HG02884 (cell line): ENCODE data around the gene MAOA.
"Not testable (repeated sequence)": the region's sequence is repeated elsewhere in the genome, so short reads cannot be mapped to it uniquely, and the experiment has no call there.

ENCODE experiments used
- ATAC-seq: cut with Tn5 transposase; IDR thresholded peaks from one replicate; pipeline ENCODE4 v1.9.1; 2021; ENCODE audit warnings: mild to moderate bottlenecking, moderate library complexity; ENCODE audit not compliant: unreplicated experiment

The MAOA gene

GRCh38 chrX:43661521-43662240 is 5.6 kb downstream of the MAOA start:
- ATAC-seq, result no peak

- no peak for ATAC-seq
Measured at GRCh38 chrX:43663173-43663572, 7.1 kb downstream of the MAOA start.

GRCh38 chrX:43664258-43664657 is 8.2 kb downstream of the MAOA start:
- ATAC-seq, result no peak

DNA sequence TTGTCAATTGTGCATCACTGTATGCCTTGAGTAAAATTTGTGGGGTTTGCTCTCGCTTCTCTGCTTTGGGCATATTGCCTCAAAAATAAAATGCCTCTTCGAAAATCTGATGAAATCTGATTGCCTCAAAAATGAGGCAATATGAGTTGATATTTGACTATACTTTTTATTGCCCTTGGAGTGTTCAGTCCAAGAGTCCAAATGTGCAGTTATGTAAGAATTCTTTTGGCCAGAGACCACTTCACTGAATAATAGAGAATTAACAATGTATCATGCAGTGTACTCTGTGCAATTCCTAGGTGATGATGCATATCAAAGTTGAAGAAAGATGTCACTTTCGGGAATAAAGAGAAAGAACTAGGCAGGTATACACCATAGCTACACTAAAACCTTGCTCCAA is 8.6 kb downstream of the MAOA start:
- ATAC-seq, result no peak

- no peak for ATAC-seq
Measured at GRCh38 chrX:43666311-43666912, 10.3 kb downstream of the MAOA start.

GRCh38 chrX:43675965-43676628 is 20.0 kb downstream of the MAOA start:
- not testable (repeated sequence) for ATAC-seq

DNA sequence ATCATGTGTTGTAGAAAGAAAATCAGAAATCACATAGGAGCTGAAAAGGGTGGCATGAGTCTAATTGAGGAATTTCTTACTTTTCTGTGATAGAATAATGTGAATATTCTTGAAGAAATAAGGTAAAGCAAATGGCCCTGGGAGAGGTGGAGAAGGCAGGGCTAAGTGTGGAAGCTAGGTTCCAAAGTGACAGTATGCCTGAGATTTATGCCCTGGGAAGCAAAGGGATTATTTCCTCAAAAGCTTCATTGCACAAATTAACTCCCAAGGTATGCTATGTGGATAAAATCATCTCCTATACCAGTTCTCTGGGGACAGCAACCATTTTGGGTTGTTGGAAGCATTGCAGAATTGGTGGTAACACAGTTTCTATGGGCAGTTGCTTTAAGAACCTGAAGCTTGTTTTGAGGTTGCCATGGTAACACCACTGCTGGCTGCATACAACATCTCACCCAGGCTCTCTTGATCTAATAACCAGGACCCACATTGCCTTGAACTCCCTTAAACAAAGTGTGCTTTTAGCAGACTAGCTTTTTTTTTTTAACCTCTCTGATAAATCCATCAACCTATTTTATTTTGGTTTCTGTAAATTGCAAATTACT is 21.0 kb downstream of the MAOA start:
- no peak for ATAC-seq

GRCh38 chrX:43677993-43678392 is 21.9 kb downstream of the MAOA start:
- ATAC-seq, result no peak

DNA sequence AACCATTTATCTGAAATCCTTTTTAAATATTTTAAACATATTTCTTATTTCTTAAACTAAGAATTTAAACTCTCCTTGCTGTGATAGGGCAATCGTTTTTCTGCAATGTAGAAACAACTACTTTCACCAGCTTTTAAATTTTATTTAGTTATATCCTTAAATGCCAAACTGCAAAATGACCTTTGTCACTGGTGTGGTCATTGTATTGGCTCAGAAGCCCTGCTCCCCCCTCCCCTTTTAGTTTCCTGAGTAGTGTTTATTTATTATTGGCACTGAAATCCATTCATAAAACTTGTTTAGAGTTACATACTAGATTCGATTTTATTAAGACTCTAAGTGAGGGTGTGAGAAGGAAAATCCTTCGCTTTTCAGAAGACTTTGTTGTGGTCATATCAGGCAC is 23.0 kb downstream of the MAOA start:
- no peak for ATAC-seq

GRCh38 chrX:43679778-43680177 is 23.7 kb downstream of the MAOA start:
- ATAC-seq, result no peak

DNA sequence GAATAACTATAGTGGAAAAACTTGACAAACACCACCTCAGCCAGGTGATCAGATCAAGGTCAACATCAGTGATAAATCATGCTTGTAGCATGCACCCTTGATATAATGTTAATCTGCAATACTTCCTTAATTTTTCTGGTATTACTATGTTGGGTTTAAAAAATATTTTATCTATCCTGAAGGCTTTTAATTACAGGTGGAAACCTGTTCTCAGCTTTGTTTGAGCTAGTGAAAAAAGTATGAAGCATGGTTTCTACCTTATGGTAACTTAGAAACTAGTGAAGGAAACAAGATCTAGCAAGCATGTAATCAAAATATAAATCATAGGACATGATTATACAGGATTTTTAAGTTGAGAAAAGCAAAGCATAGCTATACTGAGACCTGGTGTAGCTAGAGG is 26.6 kb downstream of the MAOA start:
- no peak for ATAC-seq

DNA sequence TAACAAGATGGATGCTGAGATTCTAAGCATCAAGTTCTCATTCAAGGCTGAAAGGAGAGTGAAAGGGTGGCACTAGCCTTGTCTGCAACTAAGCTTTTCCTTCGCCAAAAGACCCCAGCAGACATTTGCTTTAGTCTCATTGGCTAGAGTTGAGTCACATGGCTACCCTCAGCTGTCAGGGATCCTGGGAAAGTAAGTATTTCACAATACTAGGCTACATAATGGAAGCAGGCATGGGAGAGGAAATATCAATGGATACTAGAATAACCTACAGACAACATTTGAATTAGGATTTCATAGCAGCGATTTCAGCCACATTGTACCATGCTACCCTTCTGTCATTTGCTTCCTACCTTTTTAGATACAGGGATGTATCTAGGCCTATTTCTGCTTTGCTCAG is 29.1 kb downstream of the MAOA start:
- no peak for ATAC-seq

GRCh38 chrX:43688586-43688985 is 32.5 kb downstream of the MAOA start:
- ATAC-seq, result no peak

- no peak for ATAC-seq
Measured at GRCh38 chrX:43693602-43694406, 37.7 kb downstream of the MAOA start.

DNA sequence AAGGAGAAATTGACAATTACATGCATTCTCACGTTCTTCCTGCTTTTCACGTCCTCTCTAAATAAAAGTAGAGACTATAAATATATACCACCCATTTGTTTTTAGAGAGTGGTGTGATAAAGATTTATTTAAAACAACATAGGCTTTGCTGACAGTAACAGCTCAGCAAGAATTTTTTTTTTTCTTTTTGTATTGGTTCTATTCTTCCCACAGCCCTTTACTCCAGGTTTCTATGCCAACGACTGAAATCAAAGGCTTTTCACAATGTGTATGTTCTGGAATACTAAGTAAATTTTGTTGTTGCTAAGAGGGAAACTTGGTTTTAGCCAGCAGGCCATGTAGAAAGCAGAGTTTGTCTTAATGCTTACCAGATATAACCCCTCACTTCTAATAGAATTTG is 43.4 kb downstream of the MAOA start:
- no peak for ATAC-seq

GRCh38 chrX:43702079-43702524 is 46.0 kb downstream of the MAOA start:
- ATAC-seq, result no peak

GRCh38 chrX:43702660-43703059 is 46.6 kb downstream of the MAOA start:
- ATAC-seq, result no peak

- ATAC-seq, result no peak
Measured at GRCh38 chrX:43703211-43703791, 47.2 kb downstream of the MAOA start.

DNA sequence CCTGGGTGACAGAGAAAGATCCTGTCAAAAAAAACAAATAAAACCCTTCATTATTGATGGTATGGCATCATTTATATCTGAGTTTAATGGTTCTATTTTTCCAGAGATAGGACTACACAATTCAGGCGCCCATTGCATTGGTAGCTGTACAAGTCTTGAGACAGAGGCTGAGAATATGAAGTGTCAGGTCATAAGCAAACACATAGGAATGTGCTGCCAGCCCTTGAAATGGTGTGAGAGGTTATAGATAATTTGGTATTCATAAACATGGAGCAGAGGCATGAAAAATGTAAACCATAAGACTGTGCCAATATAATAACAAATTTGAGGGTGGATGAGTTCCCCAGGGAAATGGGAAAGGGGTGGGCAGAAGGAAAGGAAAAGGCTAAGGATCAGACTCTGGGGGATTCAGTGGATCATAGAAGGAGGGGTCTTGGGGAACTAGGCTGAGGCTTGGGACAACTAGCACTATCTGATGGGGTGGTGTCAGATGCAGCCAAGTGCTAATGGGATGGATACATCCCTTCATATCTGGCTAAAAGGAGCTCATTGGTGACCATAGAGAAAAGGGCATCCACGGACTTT is 50.8 kb downstream of the MAOA start:
- no peak for ATAC-seq

DNA sequence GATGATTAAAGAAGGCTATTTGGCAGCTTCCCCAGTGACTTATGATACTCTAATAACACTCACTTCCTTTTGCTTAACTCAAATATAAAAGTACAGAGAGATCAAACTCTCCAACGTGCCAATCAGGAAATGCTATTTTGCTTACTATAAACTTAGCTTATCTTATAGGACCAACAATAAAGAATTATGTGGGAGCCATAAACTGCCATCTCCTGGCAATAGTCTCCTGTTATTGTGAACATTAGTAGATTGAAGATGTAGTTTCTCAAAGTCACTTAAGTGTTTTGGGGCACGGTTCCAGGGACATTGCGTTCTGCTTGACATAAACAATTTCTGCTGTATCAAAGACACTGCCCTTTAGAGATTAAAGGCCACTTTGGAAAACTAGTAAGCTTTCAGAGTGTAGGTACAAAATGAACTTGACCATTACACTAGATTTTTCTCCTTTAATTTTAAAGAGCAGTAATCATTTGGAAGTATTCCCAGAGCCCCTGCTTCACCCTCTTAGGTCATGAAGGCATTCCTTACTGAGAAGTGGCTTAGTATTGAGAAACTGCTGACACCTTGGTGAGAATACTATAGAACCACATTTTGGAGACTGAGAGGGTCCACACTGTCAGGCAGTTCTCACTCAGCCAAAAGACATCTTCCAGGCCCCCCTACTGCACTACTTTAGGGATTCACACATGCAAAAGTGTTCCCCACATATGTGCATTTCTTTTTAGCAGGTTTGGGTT is 51.9 kb downstream of the MAOA start:
- no peak for ATAC-seq
